HCT116 (cell line): ENCODE measurements around the gene ADPRHL1. TPM values are rescaled to one million over a fixed set of nuclear protein-coding genes. Genes with fewer than 3 reads are reported as not detected.

Experiments
- ATAC-seq: fragments of 200-7000 bp; cut with Tn5 transposase; 2 replicates; pipeline ENCODE4 v1.9.1; 2020; ENCODE audit warnings: mild to moderate bottlenecking, moderate library complexity
- BruUV-seq: library from RNA; stranded (reverse); fragments of 400-500 nt; replicated peaks from 2 replicates; lab custom pipeline; 2021; lab: Mats Ljungman, UMichigan
- CTCF ChIA-PET: fragments of 300-600 bp; sonication (Branson Sonifier 250); formaldehyde crosslinking; loops from one replicate; lab custom pipeline; 2021; ENCODE audit warnings: antibody characterized with exemption; lab: Charles Lee
- POLR2A ChIA-PET: fragments of 300-600, 350-600 bp; sonication (Branson Sonifier 250); formaldehyde crosslinking; loops from one replicate; lab custom pipeline; 2021; ENCODE audit warnings: antibody characterized with exemption; lab: Charles Lee
- RAD21 ChIA-PET, 2 experiments: fragments of 300-600 bp; sonication (Branson Sonifier 250); formaldehyde crosslinking; loops; one replicate each; lab custom pipeline; 2023; ENCODE audit warnings: low total read pairs in 2 of 2; ENCODE audit not compliant: uncharacterized antibody in 2 of 2, unreplicated experiment in 2 of 2, low non-redundant PET in 1 of 2; lab: Charles Lee
- DNase-seq: peaks from one replicate; pipeline ENCODE4 v3.0.0-alpha.2; 2010; ENCODE audit warnings: low read depth, low spot score
- H2AFZ ChIP-seq: fragments of 200-600 bp; shearing (Covaris generic), sonication (generic); 2 replicates; pipeline ENCODE4 v1.6.1; 2017; ENCODE audit warnings: low read depth, mixed run types, mixed read lengths, antibody characterized with exemption, low read length; ENCODE audit not compliant: poor library complexity, severe bottlenecking
- H3K27ac ChIP-seq: 2 replicates; pipeline ENCODE4 v1.5.1; 2012; ENCODE audit warnings: low read depth, low read length
- H3K27me3 ChIP-seq: fragments of 200-600 bp; sonication (generic); 2 replicates; pipeline ENCODE4 v1.6.1; 2016; ENCODE audit warnings: mixed run types, low read length, mixed read lengths; ENCODE audit not compliant: insufficient read depth
- H3K36me3 ChIP-seq, 2 experiments: fragments of 200-500 bp in 1 of 2; fragments of 200-600 bp in 1 of 2; sonication (Bioruptor generic) in 1 of 2; sonication (generic) in 1 of 2; 2 replicates each; pipeline versions ENCODE4 v1.5.1 to v1.6.1; 2014 to 2016; ENCODE audit warnings: low read length in 2 of 2, inconsistent platforms in 1 of 2, mixed read lengths in 1 of 2, mixed run types in 1 of 2; ENCODE audit not compliant: insufficient read depth in 2 of 2, control insufficient read depth in 1 of 2
- H3K4me1 ChIP-seq, 2 experiments: fragments of 200-600 bp in 1 of 2; sonication (generic) in 1 of 2; 2 replicates each; pipeline versions ENCODE4 v1.5.1 to v1.6.1; 2012 to 2017; ENCODE audit warnings: low read length in 2 of 2, inconsistent platforms in 1 of 2, mild to moderate bottlenecking in 1 of 2, mixed read lengths in 1 of 2, mixed run types in 1 of 2, moderate library complexity in 1 of 2; ENCODE audit not compliant: insufficient read depth in 2 of 2, control insufficient read depth in 1 of 2
- H3K4me2 ChIP-seq: fragments of 200-600 bp; sonication (generic); 2 replicates; pipeline ENCODE4 v1.6.1; 2017; ENCODE audit warnings: mixed run types, low read length, mixed read lengths
- H3K4me3 ChIP-seq, 2 experiments: fragments of 200-600 bp in 1 of 2; sonication (generic) in 1 of 2; replicated peaks in 1 of 2; 2 replicates each; pipeline ENCODE4 v1.5.1; 2011 to 2016; ENCODE audit warnings: low read length in 2 of 2, control low read depth in 1 of 2, low read depth in 1 of 2, mild to moderate bottlenecking in 1 of 2, mixed read lengths in 1 of 2, mixed run types in 1 of 2
- H3K79me2 ChIP-seq: fragments of 200-600 bp; sonication (generic); 2 replicates; pipeline ENCODE4 v1.6.1; 2017; ENCODE audit warnings: mild to moderate bottlenecking, mixed run types, low read length, moderate library complexity, mixed read lengths; ENCODE audit not compliant: insufficient read depth
- H3K9ac ChIP-seq: fragments of 200-600 bp; sonication (generic); 2 replicates; pipeline ENCODE4 v1.6.1; 2016; ENCODE audit warnings: low read length, mixed read lengths
- H3K9me2 ChIP-seq: fragments of 200-600 bp; sonication (generic), shearing (Covaris generic); 2 replicates; pipeline ENCODE4 v1.6.1; 2017; ENCODE audit warnings: mixed run types, mild to moderate bottlenecking, moderate library complexity; ENCODE audit not compliant: insufficient read depth
- H3K9me3 ChIP-seq, 2 experiments: fragments of 200-500 bp in 1 of 2; fragments of 200-600 bp in 1 of 2; sonication (Bioruptor generic) in 1 of 2; sonication (generic) in 1 of 2; 2 replicates each; pipeline ENCODE4 v1.6.1; 2014 to 2017; ENCODE audit warnings: low read length in 2 of 2, mixed read lengths in 2 of 2, inconsistent platforms in 1 of 2, low read depth in 1 of 2, mild to moderate bottlenecking in 1 of 2, mixed run types in 1 of 2, moderate library complexity in 1 of 2; ENCODE audit not compliant: control insufficient read depth in 1 of 2, insufficient read depth in 1 of 2
- H4K20me1 ChIP-seq: fragments of 200-600 bp; sonication (generic), shearing (Covaris generic); 2 replicates; pipeline ENCODE4 v1.6.1; 2017; ENCODE audit warnings: mixed run types, mild to moderate bottlenecking, moderate library complexity; ENCODE audit not compliant: insufficient read depth
- CBX3 ChIP-seq: IDR thresholded peaks from 2 replicates; pipeline ENCODE4 v1.6.1; 2012; ENCODE audit warnings: low read depth
- EGR1 ChIP-seq: IDR thresholded peaks from 2 replicates; pipeline ENCODE4 v1.6.1; 2012; ENCODE audit warnings: low read depth
- EZH2phosphoT487 ChIP-seq: fragments of 200-600 bp; IDR thresholded peaks from 2 replicates; pipeline ENCODE4 v1.6.1; 2018; ENCODE audit warnings: antibody characterized with exemption, borderline replicate concordance
- FOSL1 ChIP-seq: IDR thresholded peaks from 2 replicates; pipeline ENCODE4 v1.6.1; 2012; ENCODE audit warnings: low read depth
- JUND ChIP-seq: IDR thresholded peaks from 2 replicates; pipeline ENCODE4 v1.6.1; 2012
- POLR2A ChIP-seq: IDR thresholded peaks from 2 replicates; pipeline ENCODE4 v1.7.0; 2011; ENCODE audit warnings: borderline replicate concordance; ENCODE audit not compliant: insufficient read depth, insufficient read length; ENCODE audit errors: extremely low read depth
- POLR2AphosphoS5 ChIP-seq: IDR thresholded peaks from 2 replicates; pipeline ENCODE4 v1.6.1; 2011; ENCODE audit warnings: mild to moderate bottlenecking, low read depth, low read length, moderate library complexity
- RAD21 ChIP-seq: IDR thresholded peaks from 2 replicates; pipeline ENCODE4 v1.6.1; 2012; ENCODE audit warnings: low read depth, mild to moderate bottlenecking
- SP1 ChIP-seq: IDR thresholded peaks from 2 replicates; pipeline ENCODE4 v1.6.1; 2012; ENCODE audit warnings: low read depth
- SRF ChIP-seq: IDR thresholded peaks from 2 replicates; pipeline ENCODE4 v1.6.1; 2012; ENCODE audit warnings: low read depth
- TCF7L2 ChIP-seq: IDR thresholded peaks from 2 replicates; pipeline ENCODE4 v1.7.0; 2011; ENCODE audit warnings: borderline replicate concordance, inconsistent platforms; ENCODE audit not compliant: insufficient read depth, insufficient read length; ENCODE audit errors: extremely low read depth
- YY1 ChIP-seq: IDR thresholded peaks from 2 replicates; pipeline ENCODE4 v1.6.1; 2011; ENCODE audit warnings: low read length, low read depth, moderate library complexity, mild to moderate bottlenecking; ENCODE audit not compliant: insufficient replicate concordance; ENCODE audit errors: extremely low read depth
- ZNF274 ChIP-seq: fragments of 200-500 bp; sonication (Bioruptor generic); IDR thresholded peaks from 2 replicates; pipeline ENCODE4 v1.6.1; 2014; ENCODE audit warnings: mild to moderate bottlenecking, low read depth, low read length, inconsistent platforms
- intact Hi-C: fragments of 100-400 bp; cut with micrococcal nuclease; formaldehyde crosslinking; loops from 2 replicates; pipeline ENCODE4 v1.10.0; 2022
- total RNA-seq: library from RNA; stranded (reverse); gene quantifications from one replicate; pipeline ENCODE4 v1.2.1, GENCODE V29; 2021; ENCODE audit not compliant: unreplicated experiment
- TF ChIP-seq, protein P1 (sequence below): IDR thresholded peaks from 2 replicates; pipeline ENCODE4 v1.6.1; 2012
- TF ChIP-seq, protein P2 (sequence below): IDR thresholded peaks from 2 replicates; pipeline ENCODE4 v1.6.1; 2012; ENCODE audit warnings: low read depth
- TF ChIP-seq, protein P3 (sequence below): IDR thresholded peaks from 2 replicates; pipeline ENCODE4 v1.6.1; 2011; ENCODE audit warnings: mild to moderate bottlenecking, low read length, moderate library complexity; ENCODE audit not compliant: insufficient replicate concordance; ENCODE audit errors: extremely low read depth
- TF ChIP-seq, protein P4 (sequence below): IDR thresholded peaks from 2 replicates; pipeline ENCODE4 v1.6.1; 2012
- TF ChIP-seq, protein P5 (sequence below), 3 experiments: fragments of 200-600 bp in 1 of 3; sonication (generic) in 1 of 3; IDR thresholded peaks in 2 of 3; conservative IDR thresholded peaks in 1 of 3; 2 replicates each; pipeline ENCODE4 v1.5.1; 2012 to 2017; ENCODE audit warnings: low read depth in 2 of 3, low read length in 2 of 3, antibody characterized with exemption in 1 of 3, borderline replicate concordance in 1 of 3, control low read depth in 1 of 3, mild to moderate bottlenecking in 1 of 3, mixed read lengths in 1 of 3, mixed run types in 1 of 3, moderate library complexity in 1 of 3; ENCODE audit not compliant: insufficient read depth in 1 of 3

The ADPRHL1 gene
- total RNA-seq, 1 experiment from 2014 or later: 12.6 TPM

DNA sequence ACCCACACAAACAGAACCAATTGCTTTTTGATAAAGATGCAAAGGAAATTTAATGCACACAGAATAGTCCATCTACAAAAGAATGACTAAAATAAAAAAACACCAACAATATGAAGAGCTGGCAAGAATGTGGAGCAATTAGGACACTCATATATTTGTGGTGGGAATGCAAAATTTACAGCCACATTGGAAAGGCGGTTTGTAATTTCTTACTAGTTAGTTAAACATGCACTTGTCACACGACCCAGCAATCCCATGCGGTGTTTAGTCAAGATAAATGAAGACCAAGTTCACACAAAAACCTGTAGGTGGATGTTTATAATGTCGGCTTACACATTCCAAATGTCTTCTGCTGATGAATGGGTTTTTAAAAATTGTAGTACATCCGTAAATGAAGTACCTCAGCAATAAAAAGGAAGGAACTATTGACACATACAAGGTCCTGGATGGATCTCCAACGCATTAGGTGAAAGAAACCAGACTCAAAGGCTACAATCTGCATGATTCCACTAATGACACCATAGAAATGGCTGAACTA is 94.6 kb downstream of the ADPRHL1 start:
- ATAC-seq (no peak), DNase-seq (no peak)
- Histone ChIP-seq H3K9me3 (no peaks in the 10 kb centered on the region), H3K9ac (no peak overlapping the region), H3K27ac (no peak overlapping the region), H3K4me3 (no peak overlapping the region), H4K20me1 (no peaks in the 10 kb centered on the region), H3K27me3 (no peaks in the 10 kb centered on the region), H3K36me3 (0 out of 4 replicates have a peak, but pooled peaks cover 0 to 3% of the 10 kb centered on the region in 2 experiments), H3K4me2 (no peak overlapping the region), H2AFZ (no peak overlapping the region), H3K9me2 (no peaks in the 10 kb centered on the region), H3K4me1 (peaks cover 7 to 12% of the 10 kb centered on the region in 2 experiments), H3K79me2 (peaks cover 10% of the 10 kb centered on the region)
- RAD21 ChIA-PET: no interaction called here
- POLR2A ChIA-PET: no interaction called here
- CTCF ChIA-PET: no interaction called here
- TF ChIP-seq ZNF274: no peak
- TF ChIP-seq, protein P1, sequence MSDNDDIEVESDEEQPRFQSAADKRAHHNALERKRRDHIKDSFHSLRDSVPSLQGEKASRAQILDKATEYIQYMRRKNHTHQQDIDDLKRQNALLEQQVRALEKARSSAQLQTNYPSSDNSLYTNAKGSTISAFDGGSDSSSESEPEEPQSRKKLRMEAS: no peak
- TF ChIP-seq POLR2A: no peak
- TF ChIP-seq TCF7L2: no peak
- no peak for TF ChIP-seq JUND
- TF ChIP-seq SRF: no peak
- TF ChIP-seq SP1: no peak
- no peak for TF ChIP-seq YY1
- TF ChIP-seq, protein P2, sequence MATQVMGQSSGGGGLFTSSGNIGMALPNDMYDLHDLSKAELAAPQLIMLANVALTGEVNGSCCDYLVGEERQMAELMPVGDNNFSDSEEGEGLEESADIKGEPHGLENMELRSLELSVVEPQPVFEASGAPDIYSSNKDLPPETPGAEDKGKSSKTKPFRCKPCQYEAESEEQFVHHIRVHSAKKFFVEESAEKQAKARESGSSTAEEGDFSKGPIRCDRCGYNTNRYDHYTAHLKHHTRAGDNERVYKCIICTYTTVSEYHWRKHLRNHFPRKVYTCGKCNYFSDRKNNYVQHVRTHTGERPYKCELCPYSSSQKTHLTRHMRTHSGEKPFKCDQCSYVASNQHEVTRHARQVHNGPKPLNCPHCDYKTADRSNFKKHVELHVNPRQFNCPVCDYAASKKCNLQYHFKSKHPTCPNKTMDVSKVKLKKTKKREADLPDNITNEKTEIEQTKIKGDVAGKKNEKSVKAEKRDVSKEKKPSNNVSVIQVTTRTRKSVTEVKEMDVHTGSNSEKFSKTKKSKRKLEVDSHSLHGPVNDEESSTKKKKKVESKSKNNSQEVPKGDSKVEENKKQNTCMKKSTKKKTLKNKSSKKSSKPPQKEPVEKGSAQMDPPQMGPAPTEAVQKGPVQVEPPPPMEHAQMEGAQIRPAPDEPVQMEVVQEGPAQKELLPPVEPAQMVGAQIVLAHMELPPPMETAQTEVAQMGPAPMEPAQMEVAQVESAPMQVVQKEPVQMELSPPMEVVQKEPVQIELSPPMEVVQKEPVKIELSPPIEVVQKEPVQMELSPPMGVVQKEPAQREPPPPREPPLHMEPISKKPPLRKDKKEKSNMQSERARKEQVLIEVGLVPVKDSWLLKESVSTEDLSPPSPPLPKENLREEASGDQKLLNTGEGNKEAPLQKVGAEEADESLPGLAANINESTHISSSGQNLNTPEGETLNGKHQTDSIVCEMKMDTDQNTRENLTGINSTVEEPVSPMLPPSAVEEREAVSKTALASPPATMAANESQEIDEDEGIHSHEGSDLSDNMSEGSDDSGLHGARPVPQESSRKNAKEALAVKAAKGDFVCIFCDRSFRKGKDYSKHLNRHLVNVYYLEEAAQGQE: no peak
- TF ChIP-seq, protein P3, sequence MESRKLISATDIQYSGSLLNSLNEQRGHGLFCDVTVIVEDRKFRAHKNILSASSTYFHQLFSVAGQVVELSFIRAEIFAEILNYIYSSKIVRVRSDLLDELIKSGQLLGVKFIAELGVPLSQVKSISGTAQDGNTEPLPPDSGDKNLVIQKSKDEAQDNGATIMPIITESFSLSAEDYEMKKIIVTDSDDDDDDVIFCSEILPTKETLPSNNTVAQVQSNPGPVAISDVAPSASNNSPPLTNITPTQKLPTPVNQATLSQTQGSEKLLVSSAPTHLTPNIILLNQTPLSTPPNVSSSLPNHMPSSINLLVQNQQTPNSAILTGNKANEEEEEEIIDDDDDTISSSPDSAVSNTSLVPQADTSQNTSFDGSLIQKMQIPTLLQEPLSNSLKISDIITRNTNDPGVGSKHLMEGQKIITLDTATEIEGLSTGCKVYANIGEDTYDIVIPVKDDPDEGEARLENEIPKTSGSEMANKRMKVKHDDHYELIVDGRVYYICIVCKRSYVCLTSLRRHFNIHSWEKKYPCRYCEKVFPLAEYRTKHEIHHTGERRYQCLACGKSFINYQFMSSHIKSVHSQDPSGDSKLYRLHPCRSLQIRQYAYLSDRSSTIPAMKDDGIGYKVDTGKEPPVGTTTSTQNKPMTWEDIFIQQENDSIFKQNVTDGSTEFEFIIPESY: no peak
- TF ChIP-seq RAD21: no peak
- TF ChIP-seq CBX3: no peak
- TF ChIP-seq FOSL1: no peak
- TF ChIP-seq, protein P4, sequence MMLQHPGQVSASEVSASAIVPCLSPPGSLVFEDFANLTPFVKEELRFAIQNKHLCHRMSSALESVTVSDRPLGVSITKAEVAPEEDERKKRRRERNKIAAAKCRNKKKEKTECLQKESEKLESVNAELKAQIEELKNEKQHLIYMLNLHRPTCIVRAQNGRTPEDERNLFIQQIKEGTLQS: no peak
- TF ChIP-seq, protein P5, sequence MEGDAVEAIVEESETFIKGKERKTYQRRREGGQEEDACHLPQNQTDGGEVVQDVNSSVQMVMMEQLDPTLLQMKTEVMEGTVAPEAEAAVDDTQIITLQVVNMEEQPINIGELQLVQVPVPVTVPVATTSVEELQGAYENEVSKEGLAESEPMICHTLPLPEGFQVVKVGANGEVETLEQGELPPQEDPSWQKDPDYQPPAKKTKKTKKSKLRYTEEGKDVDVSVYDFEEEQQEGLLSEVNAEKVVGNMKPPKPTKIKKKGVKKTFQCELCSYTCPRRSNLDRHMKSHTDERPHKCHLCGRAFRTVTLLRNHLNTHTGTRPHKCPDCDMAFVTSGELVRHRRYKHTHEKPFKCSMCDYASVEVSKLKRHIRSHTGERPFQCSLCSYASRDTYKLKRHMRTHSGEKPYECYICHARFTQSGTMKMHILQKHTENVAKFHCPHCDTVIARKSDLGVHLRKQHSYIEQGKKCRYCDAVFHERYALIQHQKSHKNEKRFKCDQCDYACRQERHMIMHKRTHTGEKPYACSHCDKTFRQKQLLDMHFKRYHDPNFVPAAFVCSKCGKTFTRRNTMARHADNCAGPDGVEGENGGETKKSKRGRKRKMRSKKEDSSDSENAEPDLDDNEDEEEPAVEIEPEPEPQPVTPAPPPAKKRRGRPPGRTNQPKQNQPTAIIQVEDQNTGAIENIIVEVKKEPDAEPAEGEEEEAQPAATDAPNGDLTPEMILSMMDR (IDR thresholded peaks at IDR 0.05 in 2 of 3, conservative IDR thresholded peaks at IDR 0.05 in 1 of 3; ENCODE audit: borderline replicate concordance in 1 of 3, insufficient read depth in 1 of 3, low read depth in 2 of 3, low read length in 2 of 3): no peak
- no peak for TF ChIP-seq EZH2phosphoT487
- no peak for TF ChIP-seq POLR2AphosphoS5
- no peak for TF ChIP-seq EGR1
- no TSS peak for BruUV-seq
- intact Hi-C loops: no loop called here
